ENCODE measurements around the gene TBC1D22A.

TBC1D22A gene

DNA sequence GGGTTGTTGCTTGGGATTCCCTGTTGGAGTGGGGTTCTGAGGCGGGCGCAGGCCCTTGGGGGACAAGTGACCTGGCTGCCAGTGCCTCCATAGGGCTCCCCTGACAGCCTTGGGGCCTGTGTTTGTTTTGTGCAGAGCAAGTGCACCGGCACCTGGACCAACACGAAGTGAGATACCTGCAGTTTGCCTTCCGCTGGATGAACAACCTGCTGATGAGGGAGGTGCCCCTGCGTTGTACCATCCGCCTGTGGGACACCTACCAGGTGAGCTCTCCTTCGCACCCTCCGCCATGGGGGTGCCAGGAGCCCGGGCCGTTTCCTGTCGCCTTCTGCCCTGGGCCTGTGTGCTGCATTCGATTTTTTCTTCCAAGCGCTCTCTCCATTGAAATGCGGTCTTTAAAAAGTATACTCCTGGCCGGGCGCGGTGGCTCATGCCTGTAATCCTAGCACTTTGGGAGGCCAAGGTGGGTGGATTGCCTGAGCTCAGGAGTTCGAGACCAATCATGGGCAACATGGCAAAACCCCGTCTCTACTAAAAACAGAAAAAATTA is 274.6 kb downstream of the TBC1D22A start:
- TF ChIP-seq POLR2A (IDR thresholded peaks at IDR 0.05; ENCODE audit: low read length) (no peak), GATA1 (IDR thresholded peaks at IDR 0.05; ENCODE audit: low read depth, low read length) (no peak)

DNA sequence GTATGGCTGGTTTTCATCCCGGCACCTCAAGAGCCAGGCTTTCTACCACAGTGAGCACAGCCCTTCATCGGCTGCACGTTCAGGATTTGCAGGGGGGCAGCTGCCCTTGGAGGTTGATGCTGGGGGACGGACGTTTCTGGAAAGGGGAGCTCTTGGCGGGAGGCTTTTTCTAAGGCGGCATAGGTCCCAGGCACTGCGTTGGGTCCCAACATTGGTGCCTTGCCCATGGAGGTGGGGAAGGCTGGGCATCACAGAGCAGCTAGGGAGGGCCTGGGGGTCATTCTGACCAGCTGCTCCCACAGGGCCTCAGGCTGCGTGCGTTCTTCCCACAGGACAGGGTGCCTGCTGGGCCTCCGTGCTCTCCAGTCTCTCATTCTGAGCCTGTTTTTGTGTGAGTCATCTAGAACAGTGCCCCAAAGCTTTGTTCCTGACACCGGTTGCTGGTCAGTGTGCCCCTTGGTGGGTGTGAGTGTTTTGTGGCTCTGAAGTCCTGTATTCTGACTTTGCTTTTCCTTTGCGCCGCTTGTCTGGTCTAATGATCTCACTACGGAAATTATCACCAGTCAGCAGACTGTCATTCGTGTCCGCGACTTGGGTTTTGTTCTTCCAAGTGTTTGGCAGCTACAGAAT is 275.9 kb downstream of the TBC1D22A start:
- DNase-seq = no peak
- TF ChIP-seq GATA1 (IDR thresholded peaks at IDR 0.05; ENCODE audit: low read depth, low read length) (no peak), POLR2A (IDR thresholded peaks at IDR 0.05; ENCODE audit: low read length) (no peak)

More for the DNA sequence above, 274.6 kb downstream of the TBC1D22A start:
- no peak for DNase-seq

- no peak for DNase-seq
- TF ChIP-seq GATA1 (IDR thresholded peaks at IDR 0.05; ENCODE audit: low read depth, low read length) (no peak), POLR2A (IDR thresholded peaks at IDR 0.05; ENCODE audit: low read length) (no peak)
Measured at GRCh38 chr22:47039356-47039755, 276.9 kb downstream of the TBC1D22A start.

- TF ChIP-seq GATA1 (IDR thresholded peaks at IDR 0.05; ENCODE audit: low read depth, low read length) (no peak), POLR2A (IDR thresholded peaks at IDR 0.05; ENCODE audit: low read length) (no peak)
- no peak for DNase-seq
Measured at GRCh38 chr22:47040486-47041270, 278.2 kb downstream of the TBC1D22A start.

DNA sequence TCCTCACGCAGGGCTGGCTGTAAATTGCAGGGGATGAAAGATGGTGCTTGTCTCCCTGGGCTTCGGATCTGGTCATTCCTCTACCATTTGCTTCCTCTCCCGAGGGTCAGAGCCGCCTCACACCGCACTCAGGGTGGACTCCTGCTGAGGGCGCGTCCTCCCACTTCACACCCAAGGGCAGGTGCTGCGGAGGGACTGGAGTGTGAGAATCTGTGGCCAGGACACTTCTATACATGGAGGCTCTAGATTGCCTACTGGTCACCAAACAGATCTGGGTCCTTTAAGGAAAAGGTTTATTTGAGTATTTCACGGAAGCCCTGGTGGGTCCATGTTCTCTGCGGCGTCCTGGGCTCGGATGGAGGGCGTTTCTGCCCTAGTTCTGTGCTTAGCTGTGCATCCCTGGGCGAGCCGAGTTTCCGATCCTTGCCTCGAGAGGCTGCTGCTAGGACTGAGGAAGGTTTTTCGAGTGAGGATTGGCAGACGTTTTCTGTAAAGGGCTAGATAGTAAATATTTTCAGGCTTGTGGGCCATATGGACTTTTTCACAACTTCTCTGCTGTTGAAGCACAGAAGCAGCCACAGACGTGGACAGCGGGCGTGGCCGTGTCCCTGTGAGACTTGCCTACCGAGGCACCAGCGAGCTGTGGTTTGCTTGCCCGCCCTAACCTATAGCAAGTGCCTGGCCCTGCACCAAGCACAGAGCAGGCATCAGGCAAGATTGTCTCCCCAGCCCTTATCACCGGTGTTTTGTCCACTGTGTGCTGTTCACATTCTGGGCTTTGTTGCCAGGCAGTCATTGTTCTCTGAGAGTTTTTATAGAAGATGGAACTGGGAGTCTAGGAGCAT is 279.0 kb downstream of the TBC1D22A start:
- no peak for DNase-seq
- no peak for TF ChIP-seq POLR2A (IDR thresholded peaks at IDR 0.05; ENCODE audit: low read length)
- TF ChIP-seq GATA1 (IDR thresholded peaks at IDR 0.05; ENCODE audit: low read depth, low read length) = no peak

- TF ChIP-seq POLR2A (IDR thresholded peaks at IDR 0.05; ENCODE audit: low read length) (no peak), GATA1 (IDR thresholded peaks at IDR 0.05; ENCODE audit: low read depth, low read length) (no peak)
- DNase-seq = no peak
Measured at GRCh38 chr22:47042116-47042825, 279.8 kb downstream of the TBC1D22A start.

GRCh38 chr22:47042861-47043496 is 280.5 kb downstream of the TBC1D22A start:
- no peak for DNase-seq
- TF ChIP-seq POLR2A (IDR thresholded peaks at IDR 0.05; ENCODE audit: low read length) (no peak), GATA1 (IDR thresholded peaks at IDR 0.05; ENCODE audit: low read depth, low read length) (no peak)

DNA sequence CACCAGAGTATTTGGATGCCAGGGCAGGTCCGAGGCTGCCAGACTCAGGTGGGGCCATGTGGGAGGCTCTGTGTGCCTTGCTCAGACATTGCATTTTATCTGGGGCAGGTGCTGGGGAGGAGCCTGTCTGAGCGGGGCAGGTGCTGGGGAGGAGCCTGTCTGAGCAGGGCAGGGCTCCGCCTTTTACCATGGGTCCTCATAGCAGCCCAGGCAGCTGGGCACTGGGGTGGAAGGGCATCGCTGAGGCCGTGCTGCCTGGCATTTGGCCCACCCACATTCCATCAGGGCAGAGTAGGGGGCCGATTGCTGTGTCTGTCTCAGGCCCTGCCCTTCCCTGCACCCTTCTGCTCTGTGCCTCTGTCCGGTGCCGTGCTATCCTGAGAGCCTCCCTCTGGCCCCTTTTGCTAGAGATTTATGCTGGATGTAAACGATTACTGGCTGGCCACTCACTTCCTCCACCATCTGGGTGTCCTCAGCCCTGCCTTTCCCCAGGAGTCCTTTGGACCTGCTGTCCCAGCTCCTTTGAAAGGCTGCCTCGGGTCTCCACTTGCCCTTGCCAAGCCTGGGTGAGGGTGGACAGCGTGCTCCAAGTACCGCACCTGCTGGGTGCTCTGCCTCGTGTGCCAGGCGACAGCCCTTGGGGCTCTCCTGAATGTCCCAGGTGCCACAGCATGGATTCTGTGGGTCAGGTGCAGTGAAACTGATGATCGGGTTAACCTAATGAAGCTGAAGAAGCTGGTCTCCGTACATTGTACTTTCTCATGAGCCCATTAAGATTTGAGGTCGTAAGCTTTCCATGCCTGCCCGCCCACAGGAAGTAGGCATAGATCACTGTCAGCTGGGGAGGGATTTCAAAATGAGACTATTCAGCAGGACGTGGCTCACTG is 281.6 kb downstream of the TBC1D22A start:
- DNase-seq = no peak
- no peak for TF ChIP-seq GATA1 (IDR thresholded peaks at IDR 0.05; ENCODE audit: low read depth, low read length)
- TF ChIP-seq POLR2A (IDR thresholded peaks at IDR 0.05; ENCODE audit: low read length) = no peak

GRCh38 chr22:47044722-47045535 is 282.5 kb downstream of the TBC1D22A start:
- TF ChIP-seq POLR2A (IDR thresholded peaks at IDR 0.05; ENCODE audit: low read length) (no peak), GATA1 (IDR thresholded peaks at IDR 0.05; ENCODE audit: low read depth, low read length) (no peak)

DNA sequence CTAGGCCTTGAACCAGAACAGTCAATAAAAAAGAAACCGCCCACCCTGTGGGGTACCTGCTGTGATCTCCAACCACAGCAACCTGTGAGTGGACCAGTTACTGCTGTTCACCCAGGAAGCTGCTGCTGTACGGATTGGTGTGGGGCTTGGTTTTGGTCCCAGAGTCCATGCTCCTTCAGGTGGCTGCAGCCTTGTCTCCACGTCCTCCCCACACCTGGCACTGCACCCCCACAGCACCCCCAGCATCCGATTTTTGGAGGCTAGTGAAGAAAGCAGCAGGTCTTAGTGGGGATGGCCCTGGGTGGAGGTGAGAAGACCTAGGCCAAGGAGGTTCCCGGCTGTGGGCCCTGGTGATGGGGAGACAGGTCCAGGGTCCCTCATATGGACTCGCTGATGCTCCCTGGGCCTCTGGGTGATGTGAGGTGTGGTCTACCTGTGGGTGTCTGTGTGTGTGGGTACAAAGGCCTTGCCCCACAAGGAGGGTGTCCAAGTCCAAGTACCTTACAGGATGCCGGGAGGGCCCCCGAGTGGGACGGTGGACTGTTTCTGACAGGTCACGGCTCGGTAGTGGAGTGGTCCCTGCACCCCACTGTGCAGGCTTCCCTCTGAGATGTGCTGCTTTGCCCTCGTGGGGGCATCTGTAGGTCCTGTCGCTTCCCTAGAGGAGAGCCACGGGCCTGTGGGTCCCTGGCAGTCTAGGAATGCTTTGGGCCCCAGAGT is 283.4 kb downstream of the TBC1D22A start:
- TF ChIP-seq GATA1 (IDR thresholded peaks at IDR 0.05; ENCODE audit: low read depth, low read length) = no peak
- TF ChIP-seq POLR2A (IDR thresholded peaks at IDR 0.05; ENCODE audit: low read length) = no peak
- DNase-seq = no peak

More at GRCh38 chr22:47044722-47045535, 282.5 kb downstream of the TBC1D22A start:
- DNase-seq = no peak
